HG03439 (cell line): ENCODE data around the gene NANOS2.
"Not testable (repeated sequence)": the region's sequence is repeated elsewhere in the genome, so short reads cannot be mapped to it uniquely, and the experiment has no call there.

Source experiments
- ATAC-seq: cut with Tn5 transposase; IDR thresholded peaks from one replicate; pipeline ENCODE4 v1.9.1; 2021; ENCODE audit warnings: mild to moderate bottlenecking, moderate library complexity; ENCODE audit not compliant: unreplicated experiment

Gene NANOS2

DNA sequence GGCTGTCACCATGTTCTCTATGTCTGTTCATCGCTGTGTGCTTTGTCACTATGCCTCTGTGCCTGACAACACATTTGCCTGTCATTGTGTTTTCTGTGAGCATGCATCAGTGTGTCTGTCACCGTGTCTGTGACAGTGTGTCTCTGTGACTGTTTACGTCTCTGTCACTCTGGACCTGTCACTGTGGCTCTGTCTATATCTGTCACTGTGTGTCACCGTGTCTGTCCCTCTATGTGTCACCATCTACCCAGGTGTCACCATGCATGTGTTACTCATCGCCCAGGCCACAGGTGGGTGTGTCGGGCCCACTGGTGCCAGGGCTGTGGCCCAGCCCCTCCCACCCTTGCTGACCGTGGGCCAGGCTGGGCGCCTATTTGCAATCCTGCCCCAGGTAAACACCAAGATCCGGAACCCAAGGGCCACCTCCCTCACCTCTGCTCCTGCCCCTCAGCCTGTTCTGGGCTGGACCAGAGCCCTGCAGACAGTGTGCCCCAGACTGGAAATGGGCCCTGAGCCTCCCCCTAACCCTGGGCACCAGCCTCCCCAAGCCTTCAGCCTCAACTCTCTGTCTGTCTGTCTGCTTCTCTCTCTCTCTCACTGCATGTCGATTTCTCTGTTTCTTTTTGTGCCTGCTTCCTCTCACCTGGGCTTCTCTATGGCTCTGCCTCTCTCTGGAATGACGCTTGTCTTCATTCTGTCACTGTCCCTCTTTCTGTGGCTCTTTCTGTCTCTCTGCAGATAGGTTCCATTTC lies 36.4 kb downstream of the NANOS2 start:
- ATAC-seq: no peak

DNA sequence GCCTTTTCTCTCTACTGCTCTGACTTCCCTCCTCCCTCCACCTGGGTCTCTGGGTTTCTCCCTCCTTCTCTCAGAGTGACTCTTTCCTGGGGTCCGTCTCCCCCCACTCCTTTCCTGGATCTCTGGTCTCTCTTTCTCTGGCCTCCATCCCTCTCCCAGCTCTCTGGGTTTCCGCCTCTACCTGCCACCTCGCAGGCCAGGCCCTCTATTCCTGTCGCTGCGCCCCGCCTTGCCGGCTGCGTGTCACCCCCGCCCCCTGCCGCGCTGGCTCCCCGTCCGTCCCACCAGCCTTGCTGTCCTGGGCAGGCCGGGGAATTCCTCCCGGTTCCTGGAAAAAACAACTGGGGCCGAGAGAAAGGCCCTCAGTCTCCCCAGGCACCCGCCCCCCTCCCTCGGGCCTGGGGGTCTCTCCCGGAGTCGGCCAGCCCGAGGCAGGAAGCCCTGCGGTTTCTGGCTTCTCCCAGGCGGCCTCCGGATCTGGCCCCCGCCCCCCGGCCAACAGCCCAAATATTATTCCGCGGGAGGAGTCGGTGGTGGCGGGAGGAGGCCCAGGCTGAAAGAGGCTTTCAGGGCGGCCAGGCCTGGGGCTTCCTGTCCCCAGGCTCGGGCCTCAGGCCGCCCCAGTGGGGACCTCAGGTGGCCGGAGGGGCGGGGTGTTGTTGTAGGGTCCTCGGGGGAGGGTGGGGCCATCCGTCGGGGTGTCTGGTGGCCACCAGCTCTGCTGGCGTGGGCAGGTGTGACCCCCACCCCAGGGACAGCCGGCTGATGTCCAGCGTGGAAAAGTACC lies 38.0 kb downstream of the NANOS2 start:
- no peak for ATAC-seq

DNA sequence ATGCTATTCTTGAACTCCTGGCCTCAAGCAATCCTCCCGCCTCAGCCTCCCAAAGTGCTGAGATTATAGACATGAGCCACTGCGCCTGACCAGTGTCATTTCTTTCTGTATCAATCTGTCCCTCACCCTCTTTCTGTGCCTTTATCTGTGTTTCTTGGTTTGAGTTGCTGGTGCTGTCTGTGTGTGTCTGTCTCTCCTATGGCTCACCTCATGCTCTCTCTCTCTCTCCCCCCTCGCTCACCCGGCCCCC lies 38.5 kb downstream of the NANOS2 start:
- no peak for ATAC-seq

DNA sequence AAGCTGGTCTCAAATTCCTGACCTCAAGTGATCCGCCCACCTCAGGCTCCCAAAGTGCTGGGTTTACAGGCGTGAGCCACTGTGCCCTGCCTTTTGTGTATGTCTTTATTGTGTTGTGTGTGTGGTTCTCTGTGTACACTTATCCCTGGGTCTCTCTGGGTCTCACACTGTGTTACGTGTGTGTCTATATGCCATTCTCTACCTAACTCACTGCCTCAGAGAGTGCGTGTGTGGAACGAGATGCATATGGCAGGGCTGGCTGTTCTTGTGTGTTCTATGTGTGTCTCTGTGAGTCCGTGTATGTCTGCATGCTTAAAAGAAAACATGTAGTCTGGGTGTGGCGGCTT lies 40.0 kb downstream of the NANOS2 start:
- no peak for ATAC-seq

DNA sequence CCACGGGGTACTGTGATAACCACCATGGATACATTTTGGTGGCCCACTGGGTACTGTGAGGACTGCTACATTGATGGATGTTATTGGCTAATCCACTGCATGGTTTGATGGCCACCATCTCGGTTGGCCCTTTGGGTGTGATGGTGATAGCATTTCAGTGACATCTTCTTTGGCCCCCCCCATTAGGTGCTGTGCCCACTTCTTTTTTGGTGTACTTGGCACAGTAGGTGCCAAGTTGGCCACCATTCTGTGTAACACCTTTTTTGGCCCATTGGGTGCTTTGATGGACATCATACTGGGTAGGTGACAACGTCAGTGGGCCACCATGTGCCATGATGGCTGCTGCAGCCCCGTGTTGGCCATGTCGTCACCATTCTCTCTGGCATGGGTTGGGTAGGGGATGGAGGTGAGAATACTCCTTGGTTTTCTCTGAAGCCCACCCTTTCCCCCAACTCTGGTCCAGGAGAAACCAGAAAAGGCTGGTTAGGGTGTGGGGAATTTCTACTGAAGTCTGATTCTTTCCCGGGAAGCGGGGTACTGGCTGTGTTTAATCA lies 41.3 kb downstream of the NANOS2 start:
- ATAC-seq: no peak

DNA sequence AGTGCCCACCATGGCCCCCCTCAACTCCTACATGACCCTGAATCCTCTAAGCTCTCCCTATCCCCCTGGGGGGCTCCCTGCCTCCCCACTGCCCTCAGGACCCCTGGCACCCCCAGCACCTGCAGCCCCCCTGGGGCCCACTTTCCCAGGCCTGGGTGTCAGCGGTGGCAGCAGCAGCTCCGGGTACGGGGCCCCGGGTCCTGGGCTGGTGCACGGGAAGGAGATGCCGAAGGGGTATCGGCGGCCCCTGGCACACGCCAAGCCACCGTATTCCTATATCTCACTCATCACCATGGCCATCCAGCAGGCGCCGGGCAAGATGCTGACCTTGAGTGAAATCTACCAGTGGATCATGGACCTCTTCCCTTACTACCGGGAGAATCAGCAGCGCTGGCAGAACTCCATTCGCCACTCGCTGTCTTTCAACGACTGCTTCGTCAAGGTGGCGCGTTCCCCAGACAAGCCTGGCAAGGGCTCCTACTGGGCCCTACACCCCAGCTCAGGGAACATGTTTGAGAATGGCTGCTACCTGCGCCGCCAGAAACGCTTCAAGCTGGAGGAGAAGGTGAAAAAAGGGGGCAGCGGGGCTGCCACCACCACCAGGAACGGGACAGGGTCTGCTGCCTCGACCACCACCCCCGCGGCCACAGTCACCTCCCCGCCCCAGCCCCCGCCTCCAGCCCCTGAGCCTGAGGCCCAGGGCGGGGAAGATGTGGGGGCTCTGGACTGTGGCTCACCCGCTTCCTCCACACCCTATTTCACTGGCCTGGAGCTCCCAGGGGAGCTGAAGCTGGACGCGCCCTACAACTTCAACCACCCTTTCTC lies 42.3 kb downstream of the NANOS2 start:
- no peak for ATAC-seq

DNA sequence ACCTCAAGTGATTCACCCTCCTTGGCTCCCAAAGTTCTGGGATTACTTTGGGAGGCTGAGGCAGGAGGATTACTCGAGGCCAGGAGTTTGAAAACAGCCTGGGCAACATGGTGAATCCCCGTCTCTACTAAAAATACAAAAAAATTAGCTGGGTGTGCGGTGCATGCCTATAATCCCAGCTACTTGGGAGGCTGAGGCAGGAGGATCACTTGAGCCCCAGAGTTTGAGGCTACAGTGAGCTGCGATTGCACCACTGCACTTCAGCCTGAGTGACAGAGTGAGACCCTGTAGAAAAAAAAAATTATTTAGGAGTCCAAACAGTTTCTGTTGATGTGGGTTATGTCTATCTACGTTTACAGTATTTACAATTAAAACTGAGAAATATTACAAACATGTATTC lies 43.8 kb downstream of the NANOS2 start:
- no peak for ATAC-seq

DNA sequence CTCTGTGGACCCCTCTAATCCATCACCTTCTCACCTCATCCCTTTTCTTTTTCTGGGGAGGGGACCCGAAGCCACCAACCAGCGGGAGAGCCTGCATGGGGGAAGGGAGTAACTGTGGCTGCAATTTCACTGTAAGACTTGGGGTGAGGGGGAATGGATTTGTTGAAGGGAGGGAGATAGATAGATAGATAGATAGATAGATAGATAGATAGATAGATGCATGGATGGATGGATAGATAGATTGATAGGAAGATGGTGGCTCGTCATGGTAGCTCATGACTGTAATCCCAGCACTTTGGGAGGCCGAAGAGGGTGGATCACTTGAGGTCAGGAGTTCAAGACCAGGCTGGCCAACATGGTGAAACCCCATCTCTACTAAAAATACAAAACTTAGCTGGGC lies 47.3 kb downstream of the NANOS2 start:
- ATAC-seq: not testable (repeated sequence)

DNA sequence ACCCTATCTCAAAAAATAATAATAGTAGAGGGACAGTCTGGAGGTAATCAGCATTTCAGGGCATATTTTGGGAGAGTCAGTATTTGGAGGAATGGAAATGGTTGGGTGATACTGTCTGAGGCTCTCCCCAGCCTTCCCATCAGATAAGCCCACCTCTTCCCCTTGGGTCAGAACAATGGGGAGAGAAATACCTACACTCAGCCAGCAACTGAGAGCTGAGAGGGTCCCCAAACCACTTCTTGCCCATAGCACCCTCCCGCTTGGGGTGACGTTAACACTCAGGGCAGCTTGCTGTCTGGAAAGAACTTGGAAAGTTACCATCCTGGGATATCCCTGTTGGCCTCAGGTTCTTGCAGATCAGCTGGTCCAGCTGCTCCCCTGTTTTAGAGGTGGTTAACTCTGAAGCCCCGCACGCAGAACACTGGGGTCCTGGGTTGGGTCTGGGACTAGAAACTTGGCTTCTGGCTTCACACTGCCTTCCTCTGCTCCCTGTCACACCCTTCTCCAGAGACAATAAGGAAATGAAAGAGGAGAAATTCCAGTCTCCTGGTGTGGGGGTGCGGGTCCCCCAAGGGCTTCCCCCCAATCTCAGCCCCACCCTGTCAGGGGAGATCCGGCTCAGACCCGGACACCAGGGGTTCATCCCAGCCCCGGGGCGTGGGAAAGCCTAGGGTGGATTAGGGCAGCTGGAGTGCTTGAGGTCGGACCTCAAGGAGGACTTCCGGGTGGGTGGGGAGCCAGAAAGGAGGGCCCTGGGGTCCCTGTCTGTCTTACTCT lies 48.0 kb downstream of the NANOS2 start:
- no peak for ATAC-seq

DNA sequence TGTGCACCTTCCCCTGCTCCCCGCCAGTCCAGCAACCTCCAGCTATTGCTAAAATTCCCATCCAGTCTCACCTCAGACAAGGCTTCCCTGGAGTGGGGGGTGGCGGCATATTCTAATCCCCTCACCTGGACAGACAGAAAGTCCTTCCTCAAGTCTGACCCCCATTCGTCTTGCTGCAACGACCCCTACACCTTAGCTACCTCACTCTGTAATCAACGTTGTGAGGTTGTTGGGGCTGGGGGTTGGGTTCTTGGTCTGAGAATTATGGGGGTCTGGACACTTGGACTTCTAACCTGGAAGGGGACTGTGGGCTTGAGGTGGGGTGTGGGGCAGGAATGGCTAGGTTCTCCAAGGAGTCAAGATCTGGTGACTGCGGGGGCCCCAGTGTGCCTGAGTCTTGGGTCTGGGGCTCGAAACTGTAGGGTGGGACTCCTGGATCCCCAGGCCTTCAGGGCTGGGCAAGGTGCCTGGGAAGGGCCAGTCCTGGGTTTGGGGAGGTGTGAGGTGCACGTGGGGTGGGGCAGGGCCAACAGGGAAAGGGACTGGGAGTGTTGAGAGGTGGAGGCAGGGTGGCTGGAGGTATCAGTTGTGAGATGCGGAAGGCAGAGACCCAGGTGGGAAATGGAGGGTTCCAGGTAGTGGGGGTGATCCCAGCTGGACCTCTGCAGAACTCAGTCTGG lies 49.2 kb downstream of the NANOS2 start:
- no peak for ATAC-seq

DNA sequence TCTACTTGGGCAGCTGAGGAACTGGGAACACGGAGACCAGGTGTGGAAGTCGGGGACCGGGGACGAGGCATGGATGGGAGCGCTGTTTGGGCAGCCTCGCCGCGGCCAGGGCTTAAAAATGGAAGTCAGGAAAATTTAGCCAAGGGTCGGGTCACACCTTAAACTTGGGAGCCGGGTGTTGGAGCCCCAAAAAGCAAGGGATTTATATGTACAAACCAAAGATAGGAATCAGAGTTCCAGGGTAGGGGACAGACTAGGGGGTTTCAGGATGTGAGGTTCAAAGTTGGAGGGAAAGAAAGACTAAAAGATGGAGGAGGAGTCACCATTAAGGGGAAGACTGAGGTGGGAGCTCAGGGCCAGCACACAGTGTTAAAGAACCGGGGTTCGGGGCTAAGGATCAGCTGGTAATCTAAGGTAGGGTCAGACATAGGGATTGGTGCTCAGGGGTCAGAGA lies 49.9 kb downstream of the NANOS2 start:
- no peak for ATAC-seq

DNA sequence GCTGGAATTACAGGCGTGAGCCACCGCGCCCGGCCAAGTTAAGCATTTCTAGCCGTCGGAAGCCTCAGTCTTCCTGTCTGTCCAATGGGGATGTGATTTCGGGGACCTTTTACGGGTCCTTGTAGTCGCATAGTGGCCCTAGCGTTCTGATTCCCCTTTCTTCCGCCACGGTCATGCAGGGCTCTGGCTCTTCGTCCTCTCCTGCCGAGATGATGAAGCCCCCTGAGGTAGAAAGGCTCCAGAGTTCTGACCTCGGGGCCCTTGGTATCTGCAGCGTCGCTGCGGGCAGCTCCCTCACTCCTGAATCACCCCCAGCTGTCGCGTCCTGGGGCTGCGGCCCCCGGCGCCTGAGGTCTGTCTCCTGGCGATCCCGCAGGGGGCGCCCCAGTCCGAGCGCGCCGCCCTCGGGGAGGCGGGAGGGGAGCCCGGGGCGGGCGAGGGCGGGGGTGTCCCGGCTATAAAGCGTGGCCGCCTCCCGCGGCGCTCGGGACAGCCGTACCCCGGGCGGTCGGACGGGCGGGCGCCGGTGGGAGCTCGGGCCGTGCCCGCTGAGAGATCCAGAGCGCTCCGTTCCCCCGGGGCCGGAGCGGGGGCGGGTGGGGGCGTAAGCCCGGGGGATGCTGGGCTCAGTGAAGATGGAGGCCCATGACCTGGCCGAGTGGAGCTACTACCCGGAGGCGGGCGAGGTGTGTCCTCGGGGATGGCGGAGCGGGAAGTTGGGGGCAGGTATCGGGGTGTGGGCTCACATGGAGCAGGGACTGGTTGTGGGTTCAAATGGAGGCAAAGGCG lies 50.5 kb downstream of the NANOS2 start, which contains the start of gene FOXA3:
TSS of gene FOXA3 (plus strand) at position 487 of the 789 bp plus-strand sequence. CDS start at position 618, 131 bp downstream.
- ATAC-seq: no peak

DNA sequence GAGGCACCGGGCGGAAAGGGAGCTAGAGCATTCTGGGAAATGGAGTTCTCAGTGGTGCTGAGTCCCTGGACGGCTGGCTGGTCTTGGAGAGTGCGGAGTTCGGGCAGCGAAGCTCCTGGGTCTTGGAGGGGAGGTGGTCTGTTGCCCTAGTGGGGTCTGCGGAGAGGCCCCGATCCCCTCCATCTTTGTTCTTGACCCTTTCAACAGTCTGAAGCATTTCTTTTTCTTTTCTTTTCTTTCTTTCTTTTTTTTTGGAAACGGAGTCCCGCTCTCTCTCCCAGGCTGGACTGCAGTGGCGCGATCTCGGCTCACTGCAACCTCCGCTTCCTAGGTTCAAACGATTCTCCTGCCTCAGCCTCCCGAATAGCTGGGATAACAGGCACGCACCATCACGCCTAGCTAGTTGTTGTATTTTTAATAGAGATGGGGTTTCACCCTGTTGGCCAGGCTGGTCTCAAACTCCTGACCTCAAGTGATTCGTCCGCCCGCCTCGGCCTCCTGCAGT lies 51.2 kb downstream of the NANOS2 start:
- ATAC-seq: no peak
